ENCODE data around the gene EFCAB11. TPM values are rescaled to one million over a fixed set of nuclear protein-coding genes. Genes with fewer than 3 reads are reported as not detected.

The EFCAB11 gene
- polyA plus RNA-seq, 1 experiment, result 2.2 TPM

GRCh38 chr14:89779707-89780106 lies 174.8 kb downstream of the EFCAB11 start:
- ChIA-PET CTCF (interaction anchor here (0.8 kb wide), 1 partner anchor 8 kb away, joined by 3 read pairs; no protein-coding TSS in a partner anchor), POLR2A (no interaction called here)
- no peaks in the 10 kb centered on the region for H3K36me3 ChIP-seq (ENCODE audit: control insufficient read depth, insufficient read depth, low read length)

GRCh38 chr14:89775946-89776345 lies 178.6 kb downstream of the EFCAB11 start:
- DNase-seq (ENCODE audit: low read depth), result no peak
- TF ChIP-seq, protein P1, sequence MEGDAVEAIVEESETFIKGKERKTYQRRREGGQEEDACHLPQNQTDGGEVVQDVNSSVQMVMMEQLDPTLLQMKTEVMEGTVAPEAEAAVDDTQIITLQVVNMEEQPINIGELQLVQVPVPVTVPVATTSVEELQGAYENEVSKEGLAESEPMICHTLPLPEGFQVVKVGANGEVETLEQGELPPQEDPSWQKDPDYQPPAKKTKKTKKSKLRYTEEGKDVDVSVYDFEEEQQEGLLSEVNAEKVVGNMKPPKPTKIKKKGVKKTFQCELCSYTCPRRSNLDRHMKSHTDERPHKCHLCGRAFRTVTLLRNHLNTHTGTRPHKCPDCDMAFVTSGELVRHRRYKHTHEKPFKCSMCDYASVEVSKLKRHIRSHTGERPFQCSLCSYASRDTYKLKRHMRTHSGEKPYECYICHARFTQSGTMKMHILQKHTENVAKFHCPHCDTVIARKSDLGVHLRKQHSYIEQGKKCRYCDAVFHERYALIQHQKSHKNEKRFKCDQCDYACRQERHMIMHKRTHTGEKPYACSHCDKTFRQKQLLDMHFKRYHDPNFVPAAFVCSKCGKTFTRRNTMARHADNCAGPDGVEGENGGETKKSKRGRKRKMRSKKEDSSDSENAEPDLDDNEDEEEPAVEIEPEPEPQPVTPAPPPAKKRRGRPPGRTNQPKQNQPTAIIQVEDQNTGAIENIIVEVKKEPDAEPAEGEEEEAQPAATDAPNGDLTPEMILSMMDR (IDR thresholded peaks at IDR 0.05; ENCODE audit: insufficient read depth, low read depth, low read length), result no peak
- Histone ChIP-seq H3K27me3 (ENCODE audit: control insufficient read depth, insufficient read depth, low read length) (no peaks in the 10 kb centered on the region), H3K4me3 (ENCODE audit: low read depth, low read length) (no peak overlapping the region), H3K36me3 (ENCODE audit: control insufficient read depth, insufficient read depth, low read length) (no peaks in the 10 kb centered on the region)
- ChIA-PET POLR2A (no interaction called here), CTCF (interaction anchor here (0.7 to 1.1 kb wide), 2 partner anchors 23 to 36 kb away, joined by 3 read pairs; no protein-coding TSS in a partner anchor)

More at GRCh38 chr14:89779707-89780106, 174.8 kb downstream of the EFCAB11 start:
- Histone ChIP-seq H3K4me3 (ENCODE audit: low read depth, low read length) (no peak overlapping the region), H3K27me3 (ENCODE audit: control insufficient read depth, insufficient read depth, low read length) (no peaks in the 10 kb centered on the region)
- TF ChIP-seq, protein P1 (IDR thresholded peaks at IDR 0.05; ENCODE audit: insufficient read depth, low read depth, low read length), result no peak
- DNase-seq (ENCODE audit: low read depth), result no peak

- POLR2A ChIA-PET, result no interaction called here
- no peak for DNase-seq (ENCODE audit: low read depth)
- TF ChIP-seq, protein P1 (IDR thresholded peaks at IDR 0.05; ENCODE audit: insufficient read depth, low read depth, low read length), result no peak
- Histone ChIP-seq H3K36me3 (ENCODE audit: control insufficient read depth, insufficient read depth, low read length) (no peaks in the 10 kb centered on the region), H3K4me3 (ENCODE audit: low read depth, low read length) (no peak overlapping the region), H3K27me3 (ENCODE audit: control insufficient read depth, insufficient read depth, low read length) (no peaks in the 10 kb centered on the region)
- CTCF ChIA-PET, result interaction anchor here (0.9 to 1.1 kb wide), 2 partner anchors 24 to 27 kb away, joined by 3 to 4 read pairs; no protein-coding TSS in a partner anchor
Observed at GRCh38 chr14:89775151-89775550, 179.4 kb downstream of the EFCAB11 start.

GRCh38 chr14:89773644-89774316 lies 180.8 kb downstream of the EFCAB11 start:
- POLR2A ChIA-PET, result no interaction called here
- Histone ChIP-seq H3K4me3 (ENCODE audit: low read depth, low read length) (no peak overlapping the region), H3K27me3 (ENCODE audit: control insufficient read depth, insufficient read depth, low read length) (no peaks in the 10 kb centered on the region), H3K36me3 (ENCODE audit: control insufficient read depth, insufficient read depth, low read length) (no peaks in the 10 kb centered on the region)
- TF ChIP-seq, protein P1 (IDR thresholded peaks at IDR 0.05; ENCODE audit: insufficient read depth, low read depth, low read length), result no peak
- CTCF ChIA-PET, result interaction anchor here (1.1 kb wide), 1 partner anchor 18 kb away, joined by 3 read pairs; no protein-coding TSS in a partner anchor
- no peak for DNase-seq (ENCODE audit: low read depth)

DNA sequence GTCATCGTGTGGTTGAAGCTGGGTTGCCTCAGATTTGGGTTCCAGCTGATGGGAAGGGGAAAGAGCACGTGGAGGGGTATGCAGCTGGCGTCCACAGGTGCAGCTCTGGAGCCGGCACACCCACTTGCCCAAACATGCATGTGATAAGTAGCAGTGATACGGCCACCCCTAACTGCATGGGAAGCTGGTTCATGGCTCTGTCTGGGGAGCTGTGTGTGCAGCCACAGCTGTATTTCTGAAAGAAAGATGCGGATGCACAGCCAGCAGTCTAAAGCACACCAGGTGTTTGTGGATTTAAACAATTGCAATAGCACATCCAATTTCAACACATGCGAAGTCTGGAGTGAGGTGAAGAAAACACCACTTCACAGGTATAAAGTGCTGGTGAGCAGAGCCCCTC lies 181.4 kb downstream of the EFCAB11 start:
- ChIA-PET CTCF (interaction anchor here (1.1 kb wide), 1 partner anchor 19 kb away, joined by 3 read pairs; no protein-coding TSS in a partner anchor), POLR2A (no interaction called here)
- Histone ChIP-seq H3K36me3 (ENCODE audit: control insufficient read depth, insufficient read depth, low read length) (no peaks in the 10 kb centered on the region), H3K4me3 (ENCODE audit: low read depth, low read length) (no peak overlapping the region), H3K27me3 (ENCODE audit: control insufficient read depth, insufficient read depth, low read length) (no peaks in the 10 kb centered on the region)
- DNase-seq (ENCODE audit: low read depth), result no peak
- TF ChIP-seq, protein P1 (IDR thresholded peaks at IDR 0.05; ENCODE audit: insufficient read depth, low read depth, low read length), result no peak
